Mucosa of gallbladder (tissue), 1 donor: ENCODE data around the gene GLCE. TPM values are rescaled to one million over a fixed set of nuclear protein-coding genes. Genes with fewer than 3 reads are reported as not detected.

Experiments used
- DNase-seq: peaks from one replicate; pipeline ENCODE4 v3.0.0-alpha.2; 2020; ENCODE audit warnings: low spot score
- total RNA-seq: library from RNA; stranded (reverse); gene quantifications from one replicate; pipeline ENCODE4 v1.2.1, GENCODE V29; 2021
- donor health status: DM: no; HTN: no; CAD: no.

GLCE gene
- total RNA-seq: 21.8 TPM

DNA sequence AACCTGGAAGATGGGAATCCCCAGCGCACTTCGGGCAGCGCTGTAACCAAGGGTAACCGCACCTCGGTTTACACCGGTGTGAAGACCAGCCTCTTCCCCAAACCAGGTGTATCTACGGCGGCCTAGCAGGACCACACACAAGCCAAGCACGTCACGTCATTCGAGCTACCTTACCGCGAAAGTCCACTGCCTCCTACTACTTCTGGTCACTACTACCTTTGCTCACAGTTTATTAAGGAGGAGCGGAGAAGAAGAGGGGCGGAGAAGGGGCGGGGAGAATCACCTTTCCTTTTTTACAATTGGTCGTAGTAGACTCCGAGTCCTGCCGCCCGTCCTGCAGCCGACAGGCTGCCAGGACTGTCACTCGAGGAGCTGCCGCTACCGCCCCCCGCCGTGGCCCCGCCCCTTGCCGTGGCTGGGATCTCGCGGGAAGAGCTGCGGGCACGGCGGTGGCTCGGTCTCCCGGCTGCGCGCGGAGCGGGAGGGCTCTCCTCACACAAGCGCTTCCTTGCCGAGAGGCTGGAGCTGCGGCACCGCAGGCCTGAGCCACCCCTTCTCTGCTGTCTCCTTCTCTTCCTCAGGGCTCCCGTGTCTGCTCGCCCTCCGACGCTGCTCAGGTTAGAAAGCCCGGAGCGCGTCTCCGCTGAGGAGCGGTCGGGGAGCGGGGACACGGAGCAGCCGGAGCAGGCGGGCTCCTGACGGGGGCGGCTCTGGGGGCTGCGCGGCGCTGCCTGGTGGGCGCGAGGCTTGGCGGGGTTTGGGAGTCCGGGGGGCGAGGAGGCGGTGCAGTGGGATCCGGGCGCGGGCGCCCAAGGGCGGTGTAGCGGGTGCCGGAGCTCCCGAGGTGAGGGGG, at the start of gene GLCE:
GLCE (plus strand) TSS at position 495 of the 853 bp plus-strand sequence. CDS start 95,172 bp downstream, outside the sequence.
- peak; percentile 96 for DNase-seq

DNA sequence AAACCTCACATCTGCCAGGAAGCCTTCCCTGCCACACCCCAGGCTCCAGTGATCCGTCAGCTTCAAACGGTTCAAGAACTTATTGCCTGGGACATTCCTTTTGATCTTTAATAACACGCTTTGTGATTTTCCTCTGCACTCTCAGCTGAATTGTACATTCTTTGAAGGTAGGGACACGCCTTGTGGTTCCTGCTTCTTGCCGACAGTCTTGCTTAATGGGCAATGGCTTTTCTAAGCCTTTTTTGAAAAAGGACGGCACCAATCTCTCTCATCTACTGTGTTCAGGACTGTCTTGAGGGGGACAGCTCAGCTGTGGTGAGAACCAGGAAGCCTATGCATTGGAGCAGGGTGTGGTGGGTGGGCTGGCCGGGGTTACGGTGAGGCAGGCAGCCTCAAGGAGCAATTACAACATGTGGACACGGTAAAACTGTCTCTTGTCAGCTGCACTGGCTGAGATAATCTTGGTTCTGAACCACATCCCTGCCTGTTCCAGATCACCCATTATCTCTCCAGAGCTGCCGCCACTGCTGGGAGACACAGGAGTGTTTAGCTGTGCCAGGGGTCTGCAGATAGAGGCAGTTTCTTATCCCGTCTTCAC, 46.0 kb upstream of the GLCE start:
- no peak for DNase-seq

GRCh38 chr15:69115031-69115430, 45.4 kb upstream of the GLCE start:
- DNase-seq: no peak

DNA sequence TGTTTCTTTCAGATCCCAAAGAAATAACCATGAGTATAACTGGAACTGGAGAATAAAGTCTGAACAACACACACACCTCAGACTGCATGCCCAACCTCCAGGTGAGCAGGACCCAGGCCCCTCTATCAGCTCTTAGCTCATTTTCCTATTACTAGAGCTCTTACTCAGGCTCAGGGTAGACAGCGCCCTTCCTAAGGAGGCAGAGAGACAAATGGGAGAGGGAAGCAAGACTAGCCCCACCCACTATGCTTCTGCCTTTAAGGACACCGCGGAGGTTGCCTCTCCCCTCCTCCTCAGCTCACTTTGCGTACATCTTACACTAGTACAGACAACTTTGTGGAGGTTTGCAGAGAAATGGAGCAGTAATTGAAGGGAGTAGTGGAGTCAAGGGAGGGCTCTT, 44.0 kb upstream of the GLCE start:
- DNase-seq: no peak

- no peak for DNase-seq
Observed at GRCh38 chr15:69117431-69117871, 43.0 kb upstream of the GLCE start.

DNA sequence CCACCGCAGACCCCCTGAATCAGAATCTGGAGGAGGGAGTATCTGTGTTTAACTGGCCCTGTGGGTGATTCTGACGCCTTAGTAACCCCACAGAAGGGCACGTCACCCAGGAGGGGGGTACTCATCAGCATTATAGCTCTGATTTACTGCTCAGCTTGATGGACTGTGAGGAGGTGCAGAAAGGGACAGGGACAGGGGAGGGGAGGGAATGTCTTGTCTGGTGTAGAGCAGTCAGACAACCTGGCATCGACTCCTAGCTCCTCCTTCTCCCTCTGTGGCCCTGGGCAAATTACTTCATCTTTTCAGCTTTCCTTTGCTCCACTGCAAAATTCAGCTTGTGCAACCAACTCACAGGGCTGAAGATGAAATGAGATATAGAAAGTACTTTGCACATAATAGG, 42.3 kb upstream of the GLCE start:
- no peak for DNase-seq

- no peak for DNase-seq
Observed at GRCh38 chr15:69119001-69119400, 41.4 kb upstream of the GLCE start.

- no peak for DNase-seq
Observed at GRCh38 chr15:69119683-69120395, 40.6 kb upstream of the GLCE start.

DNA sequence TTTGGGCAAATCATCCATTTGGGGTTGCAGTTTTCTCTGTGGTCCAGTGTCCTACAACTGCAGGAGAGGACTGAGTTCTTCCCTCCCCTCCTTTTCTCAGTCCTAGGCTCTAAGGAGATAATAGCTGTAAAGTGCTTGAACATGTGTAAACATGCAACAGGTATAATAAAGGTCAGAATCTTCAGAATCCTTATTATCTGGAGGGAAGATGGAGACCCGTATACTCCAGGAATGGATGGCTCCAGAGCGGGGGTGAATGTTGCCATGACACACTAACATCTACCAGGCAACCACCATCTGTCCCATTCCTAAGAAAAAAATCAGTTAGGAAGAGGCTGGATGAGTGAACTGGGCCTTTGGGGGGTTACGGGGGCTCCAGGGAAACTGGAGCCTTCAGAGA, 39.7 kb upstream of the GLCE start:
- no peak for DNase-seq

GRCh38 chr15:69121198-69121828, 39.1 kb upstream of the GLCE start:
- DNase-seq: no peak

DNA sequence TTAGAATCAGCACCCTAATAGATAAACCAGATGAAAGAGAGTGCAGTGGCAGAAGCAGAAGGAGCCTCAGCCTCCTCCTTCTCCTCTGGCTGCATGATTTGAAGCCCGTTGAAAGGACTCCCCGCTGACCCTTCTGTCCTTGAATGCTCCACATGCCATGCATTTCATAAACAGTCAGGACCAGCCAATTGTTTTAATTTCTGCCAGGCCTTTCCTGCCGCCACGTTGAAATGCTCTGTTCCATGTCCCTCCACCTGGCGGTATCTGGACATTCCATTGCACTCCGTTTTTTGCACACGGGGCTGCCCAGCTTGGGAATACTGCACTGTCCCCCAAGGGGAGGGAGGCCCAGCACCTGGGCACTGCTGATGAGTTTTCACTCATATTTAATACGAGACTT, 35.2 kb upstream of the GLCE start:
- DNase-seq: no peak

DNA sequence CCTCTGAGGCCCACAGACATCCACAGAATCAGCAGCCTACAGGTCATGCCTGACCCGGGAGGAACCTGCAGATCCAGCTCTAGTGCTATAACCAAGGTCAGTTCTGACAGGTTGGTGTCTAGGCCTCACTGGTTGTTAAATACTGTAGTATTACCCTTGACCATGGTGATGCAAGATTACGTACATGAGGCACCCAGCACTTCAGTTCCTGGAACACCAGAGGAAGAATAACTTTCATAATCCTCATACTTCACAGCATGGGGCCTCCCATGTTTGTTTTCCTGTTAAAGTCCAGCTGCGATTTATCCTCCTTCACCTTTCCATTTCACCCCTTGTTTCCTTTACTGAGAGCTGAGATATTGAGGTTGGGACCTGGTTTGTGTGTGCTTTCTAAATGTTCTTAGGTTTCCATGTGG, 34.4 kb upstream of the GLCE start:
- DNase-seq: peak; percentile 12

GRCh38 chr15:69127306-69127705, 33.1 kb upstream of the GLCE start:
- no peak for DNase-seq

GRCh38 chr15:69128667-69129311, 31.6 kb upstream of the GLCE start:
- DNase-seq: peak; percentile 37

DNA sequence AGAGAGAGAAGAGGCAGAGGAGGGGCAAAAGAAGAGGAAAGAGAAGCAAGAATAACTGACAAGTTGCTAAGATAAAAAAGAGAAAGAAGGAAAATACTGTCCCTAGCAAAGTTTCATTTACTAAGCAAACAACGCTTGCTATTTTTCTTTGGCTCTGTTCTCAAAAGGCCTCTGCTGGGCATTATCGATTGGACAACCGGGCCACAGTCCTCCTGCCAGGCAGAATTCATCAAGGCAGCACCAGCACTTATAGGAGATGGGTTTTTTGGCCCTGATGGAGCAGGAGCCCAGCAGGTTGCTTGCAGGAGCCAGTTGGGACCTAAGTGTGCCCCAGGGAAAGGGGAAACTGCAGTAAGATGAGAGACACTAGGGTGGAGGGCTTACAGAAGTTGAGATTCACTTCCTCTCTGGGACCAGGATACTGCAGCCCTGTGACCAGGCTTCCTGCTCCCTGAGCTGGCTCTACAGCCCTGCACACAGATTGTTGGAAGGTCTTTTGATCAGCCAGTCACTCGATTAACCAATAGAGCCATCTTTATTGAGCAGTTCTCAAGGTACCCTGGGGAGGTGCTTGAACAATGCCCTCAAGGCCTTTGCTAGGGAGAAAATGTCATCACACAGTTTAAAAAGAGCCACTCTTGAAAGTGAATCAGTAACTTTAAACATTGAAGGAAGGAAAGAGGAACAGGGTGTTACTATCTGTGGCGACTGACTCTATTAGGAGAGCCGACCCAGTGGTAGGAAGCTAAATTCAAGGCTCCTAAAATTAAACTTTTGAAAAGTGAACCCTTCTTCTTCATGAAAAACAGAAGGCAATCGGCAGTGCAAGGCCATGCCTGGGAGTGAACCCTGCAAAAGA, 28.8 kb upstream of the GLCE start:
- peak; percentile 31 for DNase-seq

DNA sequence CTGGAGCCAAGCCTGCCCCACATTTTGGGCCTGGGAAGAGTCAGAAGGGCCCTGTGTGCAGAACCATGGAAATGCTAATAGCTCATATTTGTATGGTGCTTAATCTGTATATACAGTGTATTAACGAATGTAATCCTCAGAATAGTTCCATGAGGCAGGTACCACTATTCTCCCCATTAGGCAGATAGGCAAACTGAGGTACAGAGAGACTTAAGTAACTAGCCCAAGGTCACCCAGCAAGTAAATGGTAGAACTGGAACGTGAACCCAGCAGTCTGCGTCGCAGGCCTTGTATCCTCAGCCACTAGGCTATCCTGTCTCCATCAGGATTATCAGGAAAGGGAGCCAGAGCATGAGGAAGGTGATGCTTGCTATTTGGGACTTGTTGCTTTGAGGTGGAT, 28.0 kb upstream of the GLCE start:
- DNase-seq: no peak

- no peak for DNase-seq
Observed at GRCh38 chr15:69132977-69133861, 27.2 kb upstream of the GLCE start.

DNA sequence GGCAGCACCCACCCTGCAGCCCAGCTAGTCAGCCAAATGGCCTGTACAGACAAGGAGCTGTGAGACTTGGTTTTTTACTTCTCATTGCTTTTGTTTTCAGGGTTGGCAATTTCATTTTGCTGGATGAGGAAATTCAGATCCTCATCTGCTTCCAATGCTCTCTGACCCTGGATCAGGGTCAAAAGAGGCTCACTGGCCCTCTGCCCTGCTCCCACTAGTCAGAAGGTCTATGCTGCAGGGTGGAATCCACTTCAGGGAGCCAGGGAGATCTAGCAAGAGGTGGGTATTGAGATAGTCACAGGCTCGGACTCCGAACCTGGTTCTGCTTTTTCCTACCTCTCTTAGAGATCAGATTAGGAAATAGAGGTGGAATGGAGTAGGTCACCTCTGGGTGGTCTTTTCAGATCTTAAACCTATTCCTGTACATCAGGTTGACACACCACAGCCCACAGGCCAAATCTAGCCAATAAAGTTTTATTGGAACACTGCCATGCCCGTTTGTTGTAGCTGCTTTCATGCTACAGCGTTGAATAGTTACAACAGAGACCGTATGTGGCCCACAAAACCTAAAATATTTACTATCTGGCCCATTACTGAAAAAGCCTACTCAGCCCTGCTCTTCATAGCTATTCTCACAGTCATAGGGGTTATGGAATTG, 26.4 kb upstream of the GLCE start:
- no peak for DNase-seq

DNA sequence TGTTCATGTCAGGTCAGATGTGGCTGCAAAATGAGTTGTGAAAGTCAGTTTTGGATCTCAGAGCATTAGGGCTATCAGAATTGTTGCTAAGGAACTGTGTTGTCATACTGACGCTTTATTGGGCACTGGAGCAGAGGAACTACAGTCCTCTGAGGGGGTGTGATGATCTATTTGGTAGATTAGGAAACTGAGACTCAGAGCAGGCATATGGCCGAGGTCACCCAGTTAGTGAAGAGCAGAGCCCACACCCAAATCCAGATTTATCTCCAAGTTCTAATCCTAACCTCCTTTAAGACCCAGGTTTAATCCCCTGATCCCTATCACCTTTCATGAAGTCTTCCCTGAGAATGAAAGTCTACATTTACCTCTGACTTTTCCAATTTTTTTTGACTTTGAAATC, 25.6 kb upstream of the GLCE start:
- no peak for DNase-seq
